Measurements from ENCODE around the gene EFCC1. TPM values are rescaled to one million over a fixed set of nuclear protein-coding genes. Genes with fewer than 3 reads are reported as not detected.

The EFCC1 gene
- total and polyA plus RNA-seq, 2 of the 13 experiments (the other 11 are each of a cell fraction or from before 2014, with no cell fraction given): not detected

GRCh38 chr3:129040039-129040336 is 38.9 kb downstream of the EFCC1 start:
- no peaks in the 10 kb centered on the region for H4K20me1 ChIP-seq (ENCODE audit: insufficient read depth, low read length)
- no peaks in the 10 kb centered on the region for H3K36me3 ChIP-seq (replicated peaks in 1 of 2; ENCODE audit: control insufficient read depth in 1 of 2, insufficient read depth in 2 of 2, low read length in 2 of 2)
- H2AFZ ChIP-seq (ENCODE audit: low read length): no peak overlapping the region
- H3K27ac ChIP-seq (ENCODE audit: extremely low read length, insufficient read depth, low read length): no peak overlapping the region
- ChIA-PET CTCF (ENCODE audit: low intra/inter-chr PET ratio, low total read pairs) (no interaction called here), POLR2A (no interaction called here)
- H3K4me2 ChIP-seq (ENCODE audit: low read depth, low read length): no peak overlapping the region
- 2% methylated on average over 3 of the region's 3 CpGs for WGBS (ENCODE audit: low lambda C conversion rate)
- no peak overlapping the region for H3K4me3 ChIP-seq (replicated peaks in 1 of 3; ENCODE audit: insufficient read depth in 1 of 3, low read depth in 2 of 3, low read length in 3 of 3)
- FAIRE-seq: no peak
- no peak for DNase-seq (ENCODE audit: low spot score)
- TF ChIP-seq MTA3 (CRISPR knock-in tag; IDR thresholded peaks at IDR 0.05): no peak
- TF ChIP-seq ZNF329 (CRISPR knock-in tag; IDR thresholded peaks at IDR 0.05; ENCODE audit: low read depth): peak; percentile 98
- no peak overlapping the region for H3K9ac ChIP-seq (ENCODE audit: insufficient read depth, low read depth, low read length)
- H3K79me2 ChIP-seq (ENCODE audit: insufficient read depth, low read length): no peaks in the 10 kb centered on the region
- intact Hi-C loops (cut with micrococcal nuclease; ENCODE audit: unreplicated experiment): no loop called here
- peaks cover 15% of the 10 kb centered on the region for H3K4me1 ChIP-seq (ENCODE audit: insufficient read depth, low read length)
- 0 out of 3 replicates have a peak, but pooled peaks have one; percentile 10 for ATAC-seq
- BruUV-seq (replicated peaks): no TSS peak
- H3K27me3 ChIP-seq (ENCODE audit: control insufficient read depth in 1 of 2, insufficient read depth in 2 of 2, low read length in 2 of 2): peaks cover 1 to 20% of the 10 kb centered on the region in 2 experiments; a peak in 2 of 5 replicates
- H3K9me3 ChIP-seq (ENCODE audit: low read length): no peaks in the 10 kb centered on the region
- in situ Hi-C loops (cut with HindIII; ENCODE audit: extremely low pct_ligation_motif_present, low pct_unique_long_range_greater_than_20kb): no loop called here

GRCh38 chr3:129040579-129041300 is 39.6 kb downstream of the EFCC1 start:
- no peak overlapping the region for H3K4me3 ChIP-seq (replicated peaks in 1 of 3; ENCODE audit: insufficient read depth in 1 of 3, low read depth in 2 of 3, low read length in 3 of 3)
- ChIA-PET POLR2A (no interaction called here), CTCF (ENCODE audit: low intra/inter-chr PET ratio, low total read pairs) (no interaction called here)
- no peak overlapping the region for H3K4me2 ChIP-seq (ENCODE audit: low read depth, low read length)
- TF ChIP-seq ZNF256 (CRISPR knock-in tag; conservative IDR thresholded peaks at IDR 0.05): no peak
- no peak for TF ChIP-seq TCF12 (IDR thresholded peaks at IDR 0.05)
- TF ChIP-seq TCF12 (CRISPR knock-in tag; IDR thresholded peaks at IDR 0.05): no peak
- no peak for TF ChIP-seq PRDM10 (CRISPR knock-in tag; IDR thresholded peaks at IDR 0.05; ENCODE audit: low read depth)
- TF ChIP-seq SNAPC5 (CRISPR knock-in tag; IDR thresholded peaks at IDR 0.05; ENCODE audit: borderline replicate concordance): no peak
- TF ChIP-seq PATZ1 (CRISPR knock-in tag; IDR thresholded peaks at IDR 0.05): no peak
- TF ChIP-seq RFXAP (CRISPR knock-in tag; IDR thresholded peaks at IDR 0.05; ENCODE audit: borderline replicate concordance): no peak
- no peak for TF ChIP-seq ZNF576 (CRISPR knock-in tag; IDR thresholded peaks at IDR 0.05)
- TF ChIP-seq ZNF121 (CRISPR knock-in tag; IDR thresholded peaks at IDR 0.05): no peak
- FAIRE-seq (no peak), ATAC-seq (peak; percentile 22; the same call in 2 of the 3 replicates), DNase-seq (ENCODE audit: low spot score) (no peak)
- no peaks in the 10 kb centered on the region for H3K36me3 ChIP-seq (replicated peaks in 1 of 2; ENCODE audit: control insufficient read depth in 1 of 2, insufficient read depth in 2 of 2, low read length in 2 of 2)
- H3K79me2 ChIP-seq (ENCODE audit: insufficient read depth, low read length): no peaks in the 10 kb centered on the region
- WGBS (ENCODE audit: low lambda C conversion rate): 36% methylated on average over 8 of the region's 15 CpGs
- no peaks in the 10 kb centered on the region for H3K9me3 ChIP-seq (ENCODE audit: low read length)
- intact Hi-C loops (cut with micrococcal nuclease; ENCODE audit: unreplicated experiment): no loop called here
- BruUV-seq (replicated peaks): no TSS peak
- H3K27me3 ChIP-seq (ENCODE audit: control insufficient read depth in 1 of 2, insufficient read depth in 2 of 2, low read length in 2 of 2): peaks cover 1 to 20% of the 10 kb centered on the region in 2 experiments; a peak in 2 of 5 replicates
- no peak overlapping the region for H3K27ac ChIP-seq (ENCODE audit: extremely low read length, insufficient read depth, low read length)
- peaks cover 7% of the 10 kb centered on the region for H3K4me1 ChIP-seq (ENCODE audit: insufficient read depth, low read length)
- H3K9ac ChIP-seq (ENCODE audit: insufficient read depth, low read depth, low read length): no peak overlapping the region
- H4K20me1 ChIP-seq (ENCODE audit: insufficient read depth, low read length): no peaks in the 10 kb centered on the region
- in situ Hi-C loops (cut with HindIII; ENCODE audit: extremely low pct_ligation_motif_present, low pct_unique_long_range_greater_than_20kb): no loop called here
- H2AFZ ChIP-seq (ENCODE audit: low read length): no peak overlapping the region

All from HepG2 (cell line).